DMS53 (cell line): ENCODE results near the gene CASP9.

ENCODE experiments used
- DNase-seq: peaks from one replicate; lab custom pipeline; 2025; lab: John Stamatoyannopoulos, UW

CASP9 gene

DNA sequence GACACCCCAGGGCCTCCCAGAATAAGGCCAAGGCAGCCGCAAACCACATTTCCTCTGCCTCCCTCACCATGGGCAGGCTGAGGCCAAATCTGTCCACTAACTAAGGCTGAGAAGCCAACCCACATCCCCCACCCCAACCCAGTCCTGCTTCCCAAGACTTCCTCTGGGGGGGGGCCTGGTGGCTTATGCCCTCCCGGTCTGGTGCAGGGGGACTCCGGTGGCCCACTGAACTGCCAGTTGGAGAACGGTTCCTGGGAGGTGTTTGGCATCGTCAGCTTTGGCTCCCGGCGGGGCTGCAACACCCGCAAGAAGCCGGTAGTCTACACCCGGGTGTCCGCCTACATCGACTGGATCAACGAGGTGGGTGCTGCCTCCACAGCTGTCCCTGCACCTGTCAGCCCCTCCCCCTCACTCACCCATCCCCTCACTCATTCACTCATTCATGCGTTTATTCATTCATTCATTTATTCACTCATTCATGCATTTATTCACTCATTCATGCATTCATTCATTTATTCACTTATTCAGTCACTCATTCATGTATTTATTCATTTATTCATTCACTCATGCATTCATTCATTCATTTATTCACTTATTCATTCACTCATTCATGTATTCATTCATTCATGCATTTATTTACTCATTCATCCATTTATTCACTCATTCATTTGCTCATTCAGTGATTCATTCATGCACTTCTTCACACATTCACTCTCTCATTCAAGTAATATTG is 78.5 kb downstream of the CASP9 start:
- DNase-seq, result no peak

DNA sequence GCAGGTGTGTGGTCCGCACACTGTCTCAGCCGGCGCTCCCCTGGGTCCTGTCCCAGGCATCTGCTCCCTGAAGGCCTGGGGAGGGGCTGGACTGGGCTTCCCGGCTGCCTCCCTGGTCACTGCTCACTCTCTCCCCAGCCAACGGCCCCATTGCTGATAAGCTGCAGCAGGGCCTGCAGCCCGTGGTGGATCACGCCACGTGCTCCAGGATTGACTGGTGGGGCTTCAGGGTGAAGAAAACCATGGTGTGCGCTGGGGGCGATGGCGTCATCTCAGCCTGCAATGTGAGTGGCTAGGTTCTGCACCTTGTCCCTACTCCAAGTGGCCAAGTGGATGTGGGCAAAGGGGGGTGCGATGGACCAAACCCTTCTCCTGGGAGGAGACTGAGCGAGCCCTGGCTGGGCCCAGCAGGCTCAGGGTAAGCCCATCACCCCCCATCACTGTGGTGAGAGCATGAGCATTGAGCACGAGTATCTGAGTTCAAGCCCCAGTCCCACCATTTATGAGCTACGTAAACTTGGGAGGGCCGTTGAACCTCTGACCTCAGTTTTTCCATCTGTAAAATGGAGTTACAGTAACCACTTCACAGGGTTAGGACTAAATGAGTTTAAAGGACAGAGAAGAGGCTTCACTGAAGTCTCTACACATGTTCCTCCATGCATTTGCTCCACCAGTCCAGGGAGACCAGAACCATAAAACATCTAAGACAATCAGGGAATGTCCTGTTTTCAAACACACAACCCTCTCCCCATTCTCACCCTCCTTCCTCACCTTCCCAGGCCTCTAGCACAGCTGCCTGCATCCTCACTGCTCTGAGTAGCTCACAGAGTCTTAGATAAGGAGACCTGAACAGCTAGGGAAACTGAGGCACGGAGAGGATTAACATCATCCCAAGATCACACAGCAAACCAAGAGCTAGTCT is 79.3 kb downstream of the CASP9 start:
- no peak for DNase-seq

DNA sequence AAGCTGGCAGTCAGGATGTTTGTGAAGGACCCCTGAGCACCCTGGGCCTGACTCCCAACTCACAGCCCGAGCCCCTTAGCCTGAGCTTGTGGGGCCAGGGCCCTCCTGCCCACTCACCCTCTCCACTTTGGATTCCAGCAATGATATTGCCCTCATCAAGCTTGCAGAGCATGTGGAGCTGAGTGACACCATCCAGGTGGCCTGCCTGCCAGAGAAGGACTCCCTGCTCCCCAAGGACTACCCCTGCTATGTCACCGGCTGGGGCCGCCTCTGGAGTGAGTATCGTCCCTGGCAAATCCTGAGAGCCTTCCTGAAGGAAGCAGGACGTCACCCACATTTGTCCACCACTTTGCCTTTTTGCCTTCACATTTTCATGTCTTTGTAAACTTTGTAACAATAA is 80.7 kb downstream of the CASP9 start:
- peak; percentile 75 for DNase-seq

DNA sequence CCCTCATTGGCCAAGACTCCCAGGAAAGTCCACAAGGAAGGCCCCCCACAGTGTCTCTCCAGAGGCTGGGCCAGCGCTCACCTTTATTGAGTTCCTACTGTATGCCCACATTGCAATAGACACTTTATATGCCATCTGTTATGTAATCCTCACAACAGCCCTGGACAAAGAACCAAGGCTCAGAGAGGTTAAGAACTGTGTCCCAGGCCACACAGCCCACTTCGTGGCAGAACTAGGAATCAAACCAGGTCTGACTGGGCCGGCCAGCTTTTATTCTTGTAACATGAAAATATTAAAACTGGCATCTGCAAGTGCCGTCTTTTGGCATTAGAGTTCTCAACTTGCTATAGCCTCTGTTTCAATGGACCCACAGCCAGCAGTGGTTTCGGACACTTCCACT is 81.3 kb downstream of the CASP9 start:
- no peak for DNase-seq

DNA sequence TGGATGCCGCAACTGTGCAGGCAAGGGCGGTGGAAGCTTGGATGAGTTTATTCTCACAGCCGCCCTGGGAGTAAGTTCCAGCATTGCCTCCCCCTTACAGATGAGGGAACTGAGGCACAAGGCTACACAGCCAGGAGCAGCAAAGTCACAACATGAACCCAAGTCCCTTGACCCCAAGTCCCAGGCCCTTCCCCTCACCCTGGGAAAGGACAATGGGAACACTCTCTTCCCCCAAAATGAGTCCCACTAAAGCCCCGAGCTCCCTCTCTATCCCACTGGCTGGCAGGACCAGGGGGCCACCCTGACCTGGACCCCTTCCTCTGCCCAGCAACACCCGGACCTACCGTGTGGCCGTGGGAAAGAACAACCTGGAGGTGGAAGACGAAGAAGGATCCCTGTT is 81.9 kb downstream of the CASP9 start:
- DNase-seq, result no peak
